Type B pancreatic cell (in vitro differentiated cells): ENCODE data around the gene TLL2. TPM values are rescaled to one million over a fixed set of nuclear protein-coding genes. Genes with fewer than 3 reads are reported as not detected.

Experiments used
- DNase-seq: peaks from one replicate; pipeline ENCODE4 v3.0.0; 2021; ENCODE audit warnings: mixed read lengths; ENCODE audit not compliant: unreplicated experiment; ENCODE audit errors: extremely low spot score
- H3K27ac Mint-ChIP-seq: 2 replicates; pipeline ENCODE4 v1.8.0; 2021; ENCODE audit warnings: mild to moderate bottlenecking, mixed read lengths
- H3K27me3 Mint-ChIP-seq: 2 replicates; pipeline ENCODE4 v1.8.0; 2021; ENCODE audit warnings: mixed read lengths
- H3K36me3 Mint-ChIP-seq: 2 replicates; pipeline ENCODE4 v1.8.0; 2021; ENCODE audit warnings: mixed read lengths
- H3K4me1 Mint-ChIP-seq: one replicate; pipeline ENCODE4 v1.8.0; 2021; ENCODE audit warnings: mixed read lengths; ENCODE audit not compliant: unreplicated experiment
- H3K4me3 Mint-ChIP-seq: 2 replicates; pipeline ENCODE4 v1.8.0; 2021; ENCODE audit warnings: mild to moderate bottlenecking, mixed read lengths
- H3K9me3 Mint-ChIP-seq: 2 replicates; pipeline ENCODE4 v1.8.0; 2021; ENCODE audit warnings: mixed read lengths
- CTCF ChIP-seq: fragments of 200-600 bp; sonication (generic); conservative IDR thresholded peaks from 2 replicates; pipeline ENCODE4 v1.5.0; 2021; ENCODE audit warnings: antibody characterized with exemption, mild to moderate bottlenecking
- total RNA-seq: library from RNA; stranded (reverse); gene quantifications from 2 replicates; pipeline ENCODE4 v1.2.1, GENCODE V29; 2021; ENCODE audit warnings: low replicate concordance

TLL2 gene
- total RNA-seq, 1 donor from 2014 or later = 0.85 TPM

GRCh38 chr10:96493254-96493653, 20.5 kb downstream of the TLL2 start:
- no peaks in the 10 kb centered on the region for H3K4me1 Mint-ChIP-seq
- peaks cover 34% of the 10 kb centered on the region for H3K27me3 Mint-ChIP-seq
- H3K9me3 Mint-ChIP-seq = no peaks in the 10 kb centered on the region
- H3K36me3 Mint-ChIP-seq = no peaks in the 10 kb centered on the region
- TF ChIP-seq CTCF = no peak
- DNase-seq = no peak
- no peak overlapping the region for H3K27ac Mint-ChIP-seq
- H3K4me3 Mint-ChIP-seq = no peak overlapping the region

GRCh38 chr10:96491303-96491702, 22.4 kb downstream of the TLL2 start:
- H3K9me3 Mint-ChIP-seq = no peaks in the 10 kb centered on the region
- TF ChIP-seq CTCF = peak; percentile 47
- H3K36me3 Mint-ChIP-seq = no peaks in the 10 kb centered on the region
- H3K27me3 Mint-ChIP-seq = peaks cover 36% of the 10 kb centered on the region
- no peak overlapping the region for H3K4me3 Mint-ChIP-seq
- H3K4me1 Mint-ChIP-seq = no peaks in the 10 kb centered on the region
- DNase-seq = no peak
- H3K27ac Mint-ChIP-seq = no peak overlapping the region

- no peaks in the 10 kb centered on the region for H3K9me3 Mint-ChIP-seq
- H3K4me3 Mint-ChIP-seq = no peak overlapping the region
- TF ChIP-seq CTCF = no peak
- H3K27ac Mint-ChIP-seq = no peak overlapping the region
- H3K36me3 Mint-ChIP-seq = no peaks in the 10 kb centered on the region
- H3K4me1 Mint-ChIP-seq = no peaks in the 10 kb centered on the region
- H3K27me3 Mint-ChIP-seq = peaks cover 38% of the 10 kb centered on the region
- no peak for DNase-seq
Measured at GRCh38 chr10:96488161-96488935, 25.4 kb downstream of the TLL2 start.

- peaks cover 44% of the 10 kb centered on the region for H3K27me3 Mint-ChIP-seq
- no peak overlapping the region for H3K4me3 Mint-ChIP-seq
- no peaks in the 10 kb centered on the region for H3K4me1 Mint-ChIP-seq
- no peak overlapping the region for H3K27ac Mint-ChIP-seq
- no peak for DNase-seq
- H3K36me3 Mint-ChIP-seq = no peaks in the 10 kb centered on the region
- no peaks in the 10 kb centered on the region for H3K9me3 Mint-ChIP-seq
- no peak for TF ChIP-seq CTCF
Measured at GRCh38 chr10:96482815-96483588, 30.7 kb downstream of the TLL2 start.

- no peak overlapping the region for H3K27ac Mint-ChIP-seq
Measured at GRCh38 chr10:96478355-96478754, 35.4 kb downstream of the TLL2 start.

More at GRCh38 chr10:96478355-96478754, 35.4 kb downstream of the TLL2 start:
- Mint-ChIP-seq H3K4me3 (no peak overlapping the region), H3K27me3 (peaks cover 42% of the 10 kb centered on the region), H3K4me1 (no peaks in the 10 kb centered on the region), H3K36me3 (no peaks in the 10 kb centered on the region), H3K9me3 (no peaks in the 10 kb centered on the region)
- DNase-seq = no peak
- TF ChIP-seq CTCF = no peak
